OCI-M1 (cell line): ENCODE results near the gene FOXS1.
A peak's percentile ranks its signal among the peaks of the same experiment; 100 is the strongest.
"Not testable (repeated sequence)": the region's sequence is repeated elsewhere in the genome, so short reads cannot be mapped to it uniquely, and the experiment has no call there.

Source experiments
- DNase-seq: peaks from one replicate; lab custom pipeline; 2025; lab: John Stamatoyannopoulos, UW

The FOXS1 gene

GRCh38 chr20:31839782-31840487, 5.5 kb downstream of the FOXS1 start:
- no peak for DNase-seq

DNA sequence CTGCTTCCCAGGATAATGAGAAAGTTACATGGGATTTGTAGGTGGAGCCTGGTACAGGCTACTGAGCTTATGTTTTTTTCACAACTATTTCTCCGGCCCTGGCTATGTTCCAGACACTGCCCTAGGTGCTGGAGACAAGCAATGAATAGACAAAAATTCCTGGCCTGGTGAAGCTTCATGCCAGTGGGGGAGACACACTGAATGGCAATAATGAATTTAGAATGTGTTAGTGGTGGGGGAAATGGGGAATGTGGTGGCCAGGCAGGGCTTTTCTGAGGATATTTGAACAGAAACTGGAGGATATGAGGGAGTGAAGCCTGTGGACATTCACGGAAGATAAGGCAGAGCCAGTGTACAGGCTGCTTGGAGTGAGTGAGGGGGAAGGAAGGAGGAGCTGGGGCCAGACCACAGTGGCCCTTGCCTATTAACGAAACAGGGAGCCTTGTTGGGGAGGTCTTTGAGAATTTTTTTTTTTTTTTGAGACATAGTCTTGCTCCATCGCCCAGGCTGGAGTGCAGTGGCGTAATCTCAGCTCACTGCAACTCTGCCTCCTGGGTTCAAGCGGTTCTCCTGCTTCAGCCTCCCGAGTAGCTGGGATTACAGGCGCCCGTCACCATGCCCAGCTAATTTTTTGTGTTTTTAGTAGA, 6.6 kb downstream of the FOXS1 start:
- DNase-seq, result peak; percentile 58

DNA sequence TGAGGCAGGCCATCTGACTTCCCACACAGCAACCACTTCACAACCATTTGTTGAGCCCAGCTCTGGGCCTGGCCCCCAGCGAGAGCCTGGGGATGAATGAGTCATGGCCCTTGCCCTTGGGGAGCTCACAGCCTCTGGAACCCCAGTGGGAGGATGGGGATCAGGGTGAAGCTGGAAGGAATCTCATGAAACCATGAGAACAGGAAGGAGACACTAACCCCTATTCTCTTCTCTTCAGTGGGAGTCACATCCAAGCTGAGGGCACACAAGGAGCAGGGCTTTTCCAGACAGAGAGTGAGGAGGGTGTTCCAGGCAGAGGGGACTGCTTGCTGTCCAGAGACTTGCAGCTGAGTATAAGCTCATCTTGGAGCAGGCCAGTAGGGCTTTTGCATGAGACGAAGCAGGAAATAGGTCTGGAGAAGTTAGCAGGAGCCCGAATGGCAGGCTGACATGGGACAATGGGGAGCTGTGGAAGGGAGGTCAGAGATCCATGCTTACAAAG, 7.5 kb downstream of the FOXS1 start:
- peak; percentile 15 for DNase-seq

GRCh38 chr20:31836853-31837608, 8.4 kb downstream of the FOXS1 start:
- peak; percentile 26 for DNase-seq

GRCh38 chr20:31835977-31836852, 9.2 kb downstream of the FOXS1 start:
- DNase-seq, result peak; percentile 85

DNA sequence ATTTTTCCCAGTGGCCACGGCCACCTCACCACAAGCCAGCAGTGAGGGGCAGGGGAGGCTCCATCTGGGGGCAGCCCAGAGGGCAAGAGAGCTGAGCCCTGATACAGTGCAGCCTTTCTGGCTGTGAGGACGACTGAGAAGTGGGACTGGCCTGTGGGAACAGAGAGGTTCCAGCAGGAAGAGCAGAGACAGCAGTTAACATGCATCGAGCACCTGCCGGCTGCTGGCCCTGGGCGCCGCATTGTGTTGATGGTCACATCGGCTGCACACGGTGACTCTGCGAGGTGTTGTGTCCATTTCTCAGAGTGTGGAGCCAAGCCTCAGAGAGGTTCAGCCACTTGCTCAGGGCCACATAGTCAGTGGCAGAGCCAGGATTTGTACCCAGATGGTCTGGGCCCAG, 9.8 kb downstream of the FOXS1 start:
- DNase-seq, result no peak

- no peak for DNase-seq
Observed at GRCh38 chr20:31833931-31834521, 11.4 kb downstream of the FOXS1 start.

DNA sequence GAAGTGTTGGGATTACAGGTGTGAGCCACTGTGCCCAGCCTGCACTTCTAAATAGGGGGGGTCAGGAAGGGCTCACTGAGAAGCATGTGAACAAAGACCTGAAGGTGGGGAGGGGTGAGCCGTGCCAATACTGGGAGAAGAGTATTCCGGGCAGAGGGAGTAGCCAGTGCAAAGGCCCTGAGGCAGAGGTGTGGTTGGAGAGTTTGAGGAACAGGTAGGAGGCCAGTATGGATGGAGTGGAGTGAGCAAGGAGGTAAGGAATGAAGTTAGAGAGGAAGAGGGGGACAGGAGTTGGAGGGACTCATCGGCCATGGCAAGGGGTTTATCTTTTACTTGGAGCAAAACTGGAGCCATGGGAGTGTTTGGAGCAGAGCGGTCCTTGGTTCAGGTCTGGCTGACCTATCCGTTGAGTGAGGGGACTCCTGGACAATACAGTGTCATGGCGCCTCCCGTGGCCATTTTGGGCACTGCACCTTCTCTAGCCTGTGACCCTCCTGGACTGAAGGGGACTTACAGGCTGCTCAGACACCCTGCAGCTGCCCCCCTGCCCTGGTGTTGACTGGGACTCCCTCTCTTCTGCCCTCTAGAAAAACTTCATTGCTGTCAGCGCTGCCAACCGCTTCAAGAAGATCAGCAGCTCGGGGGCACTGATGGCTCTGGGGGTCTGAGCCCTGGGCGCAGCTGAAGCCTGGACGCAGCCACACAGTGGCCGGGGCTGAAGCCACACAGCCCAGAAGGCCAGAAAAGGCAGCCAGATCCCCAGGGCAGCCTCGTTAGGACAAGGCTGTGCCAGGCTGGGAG, 12.1 kb downstream of the FOXS1 start:
- DNase-seq, result peak; percentile 88

- DNase-seq, result no peak
Observed at GRCh38 chr20:31831771-31832306, 13.6 kb downstream of the FOXS1 start.

DNA sequence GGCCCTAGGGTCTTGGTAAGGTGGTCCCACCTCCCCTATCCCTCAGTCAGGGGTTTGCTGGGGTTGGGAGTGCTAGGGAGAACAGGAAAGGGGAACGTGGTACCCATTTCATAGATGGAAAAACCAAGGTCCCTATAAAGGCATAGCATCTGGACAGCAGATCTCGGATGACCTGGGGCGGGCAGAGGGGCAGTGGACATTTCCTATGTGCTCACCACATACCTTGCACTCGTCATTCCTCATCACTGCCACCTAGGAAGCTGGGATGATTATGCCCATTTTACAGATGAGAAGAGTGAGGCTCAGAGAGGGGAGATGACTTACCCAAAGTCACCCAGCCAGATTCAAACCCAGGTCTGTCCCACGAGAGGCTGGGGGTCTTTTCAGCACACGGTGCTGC, 14.2 kb downstream of the FOXS1 start:
- no peak for DNase-seq

DNA sequence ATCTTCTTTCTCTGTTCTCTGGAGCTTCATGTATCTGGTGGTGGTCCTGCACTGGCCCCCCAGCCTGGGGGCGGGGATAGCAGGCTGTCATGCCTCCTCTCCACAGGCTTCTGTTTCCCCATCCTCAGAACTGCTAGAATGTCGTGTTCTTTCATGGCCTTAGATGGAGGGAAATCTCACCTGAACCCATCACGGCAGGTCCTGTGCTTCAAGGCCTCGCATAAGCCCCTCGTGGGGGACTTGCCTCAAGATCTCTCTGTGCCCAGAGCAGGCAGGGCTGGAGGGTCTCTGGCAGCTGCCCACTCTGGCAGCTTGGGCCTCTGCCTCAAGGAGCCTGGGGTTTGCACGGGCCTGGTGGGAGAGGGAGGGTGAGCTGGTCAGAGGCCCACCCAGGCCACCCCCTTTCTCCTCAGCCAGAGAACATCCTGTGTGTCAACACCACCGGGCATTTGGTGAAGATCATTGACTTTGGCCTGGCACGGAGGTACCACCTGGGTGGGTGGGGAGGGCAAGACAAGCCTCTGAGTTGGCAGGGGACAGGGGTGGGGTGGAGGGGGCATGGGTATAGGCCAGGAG, 14.9 kb downstream of the FOXS1 start:
- no peak for DNase-seq

- DNase-seq, result no peak
Observed at GRCh38 chr20:31829731-31830130, 15.7 kb downstream of the FOXS1 start.

- not testable (repeated sequence) for DNase-seq
Observed at GRCh38 chr20:31828016-31828415, 17.4 kb downstream of the FOXS1 start.

GRCh38 chr20:31827059-31827458, 18.3 kb downstream of the FOXS1 start:
- DNase-seq, result no peak

DNA sequence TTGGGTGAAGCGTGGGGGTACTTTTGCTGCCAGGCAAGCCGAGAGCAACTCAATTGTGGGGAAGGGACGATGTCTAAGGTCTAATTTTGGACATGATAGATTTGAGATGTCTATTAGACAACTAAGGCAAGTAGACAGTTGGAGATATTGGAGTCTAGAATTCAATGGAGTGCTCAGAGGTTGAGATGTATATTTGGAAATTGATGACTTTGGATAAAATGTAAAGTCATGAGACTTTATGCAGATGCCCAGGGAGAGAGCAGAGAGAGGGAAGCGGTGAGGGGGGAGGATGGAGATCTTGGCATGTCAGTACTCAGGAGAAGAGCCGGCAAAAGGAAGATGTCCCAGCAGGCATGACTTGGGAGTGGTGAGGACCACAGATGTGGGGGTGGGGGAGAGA, 19.3 kb downstream of the FOXS1 start:
- no peak for DNase-seq

DNA sequence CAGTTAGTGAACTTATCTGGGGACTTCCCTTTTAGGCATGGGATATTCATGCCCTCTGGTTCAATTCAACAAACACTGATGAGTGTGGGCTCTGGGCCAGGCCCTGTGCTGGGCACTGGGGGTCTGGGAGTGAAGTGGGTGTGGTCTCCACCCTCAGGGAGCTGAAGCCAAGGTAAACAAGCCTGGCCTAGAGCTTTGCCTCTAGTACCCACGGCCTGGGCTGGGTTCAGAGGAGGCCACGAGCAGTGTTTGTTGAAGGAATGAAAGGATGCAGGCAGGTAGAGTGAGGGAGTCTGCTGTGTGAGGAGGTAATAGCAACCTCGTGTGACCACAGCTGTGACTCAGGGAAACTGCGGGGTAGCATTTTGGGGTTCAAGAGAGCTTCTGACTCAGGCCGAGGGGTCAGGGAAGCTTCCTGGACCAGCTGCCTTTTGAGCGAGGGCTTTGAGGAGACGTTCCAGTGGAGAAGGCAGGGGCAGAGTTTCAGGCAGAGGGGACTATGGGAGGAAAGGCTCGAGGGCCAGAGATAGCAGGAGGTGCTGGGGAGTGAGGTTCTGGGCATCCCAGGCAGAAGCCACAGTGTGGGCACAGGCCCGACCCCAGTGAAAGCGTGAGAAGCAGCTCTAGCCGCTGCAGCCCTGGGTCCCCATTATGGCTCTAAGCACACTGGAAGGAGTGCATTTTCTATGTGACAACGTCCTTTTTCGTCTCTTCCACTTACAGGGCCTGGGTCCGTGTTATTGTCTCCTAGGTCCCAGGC, 20.7 kb downstream of the FOXS1 start:
- DNase-seq, result no peak

- DNase-seq, result no peak
Observed at GRCh38 chr20:31824125-31824485, 21.3 kb downstream of the FOXS1 start.

DNA sequence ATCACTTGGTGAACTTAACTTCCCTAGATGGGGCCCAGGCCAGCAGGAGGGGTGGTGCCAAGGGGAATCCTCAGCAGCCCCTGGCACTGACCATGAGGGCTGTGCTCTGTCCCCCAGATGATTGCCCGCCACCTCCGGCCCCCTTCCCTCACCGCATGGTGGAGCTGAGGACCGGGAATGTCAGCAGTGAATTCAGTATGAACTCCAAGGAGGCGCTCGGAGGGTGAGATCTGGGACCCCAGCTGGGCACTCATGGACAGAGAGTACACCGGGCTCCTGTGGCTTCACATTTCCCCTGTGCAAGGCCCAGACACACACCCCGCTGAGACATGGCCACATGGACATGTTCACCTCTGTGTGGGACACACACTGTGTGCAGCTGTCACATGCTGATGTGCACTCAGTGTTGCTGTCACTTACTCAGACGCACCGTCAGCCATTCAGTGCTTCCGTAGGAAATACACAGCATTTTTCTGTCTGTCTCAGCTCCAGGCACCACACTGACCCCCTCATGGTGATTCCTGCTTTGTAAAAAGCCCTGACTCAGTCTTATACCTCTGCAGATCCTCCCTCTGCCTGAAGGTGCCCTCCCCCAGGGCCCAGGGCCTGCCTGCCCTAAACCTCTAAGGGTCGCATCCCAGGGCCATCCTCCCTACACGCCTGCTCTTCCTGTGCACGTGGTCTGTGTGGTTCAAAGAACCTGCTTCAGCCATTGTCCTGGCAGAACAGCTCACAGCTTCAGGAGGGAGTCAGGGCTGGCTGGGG, 21.9 kb downstream of the FOXS1 start:
- no peak for DNase-seq
